Cardiac muscle cell (in vitro differentiated cells and primary cell): Measurements from ENCODE around the gene STAM. TPM values are rescaled to one million over a fixed set of nuclear protein-coding genes. Genes with fewer than 3 reads are reported as not detected.

ENCODE experiments used
- DNase-seq, 2 donors: peaks; one replicate each; pipeline versions ENCODE4 v3.0.0 to v3.0.0-alpha.2; 2010 to 2017; ENCODE audit warnings: low read depth in 1 of 2, low spot score in 1 of 2
- H3K27ac ChIP-seq: fragments of 200-600 bp; sonication (generic); 2 replicates; pipeline ENCODE4 v1.5.1; 2016
- H3K27me3 ChIP-seq: fragments of 200-600 bp; sonication (generic); 2 replicates; pipeline ENCODE4 v1.6.0; 2016; ENCODE audit warnings: control low read depth
- H3K36me3 ChIP-seq: fragments of 200-600 bp; sonication (generic); 2 replicates; pipeline ENCODE4 v1.5.1; 2016; ENCODE audit warnings: control low read depth
- H3K4me1 ChIP-seq: fragments of 200-600 bp; sonication (generic); 2 replicates; pipeline ENCODE4 v1.8.1; 2017; ENCODE audit warnings: low read depth, mild to moderate bottlenecking, mixed run types
- H3K4me3 ChIP-seq: fragments of 200-600 bp; sonication (generic); 2 replicates; pipeline ENCODE4 v1.5.1; 2016; ENCODE audit warnings: mild to moderate bottlenecking
- H3K9me3 ChIP-seq: fragments of 200-600 bp; sonication (generic); 2 replicates; pipeline ENCODE4 v1.5.1; 2017; ENCODE audit warnings: low read depth, mild to moderate bottlenecking, control low read depth
- CTCF ChIP-seq: IDR thresholded peaks from 2 replicates; pipeline ENCODE4 v1.5.1; 2012; ENCODE audit warnings: low read depth, mild to moderate bottlenecking, low read length
- polyA plus RNA-seq: library from polyadenylated mRNA; unstranded; fragments of >200 nt; fragmentation: Nextera tagmentation; extraction: Ambion mirVana; gene quantifications from 2 replicates; pipeline ENCODE4 v1.2.1, GENCODE V29; 2016
- total RNA-seq: library from RNA; depleted of rRNA; stranded (reverse); fragments of >200 nt; gene quantifications from 2 replicates; pipeline ENCODE4 v1.2.3, GENCODE V29; 2016

The STAM gene
- total and polyA plus RNA-seq, 2 experiments from 2014 or later: 22.7 to 27.6 TPM

DNA sequence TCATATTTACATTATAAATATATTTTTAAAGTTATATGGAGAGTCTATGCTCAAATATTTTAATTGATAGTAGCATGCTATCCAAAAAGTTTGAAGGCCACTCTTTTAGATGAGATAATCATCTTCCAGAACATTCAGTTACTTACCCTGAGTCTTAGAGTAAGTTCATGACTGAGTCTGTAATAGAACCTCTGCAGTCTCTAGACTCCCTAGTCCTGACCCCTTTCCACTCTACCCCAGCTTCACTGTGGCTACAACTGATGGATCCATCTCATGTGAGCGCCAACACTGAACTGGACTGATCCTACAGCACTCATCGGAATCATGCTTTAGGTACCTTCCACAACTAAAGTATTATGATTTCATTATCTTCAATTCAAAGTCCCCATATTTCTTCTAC lies 36.9 kb upstream of the STAM start:
- Histone ChIP-seq H3K27me3 (no peaks in the 10 kb centered on the region), H3K4me3 (no peak overlapping the region), H3K27ac (no peak overlapping the region), H3K36me3 (peaks cover 9% of the 10 kb centered on the region), H3K4me1 (no peaks in the 10 kb centered on the region), H3K9me3 (no peaks in the 10 kb centered on the region)
- no peak for DNase-seq
- no peak for TF ChIP-seq CTCF

GRCh38 chr10:17607603-17608332 lies 36.2 kb upstream of the STAM start:
- H3K27me3 ChIP-seq: no peaks in the 10 kb centered on the region
- no peaks in the 10 kb centered on the region for H3K4me1 ChIP-seq
- H3K36me3 ChIP-seq: peaks cover 9% of the 10 kb centered on the region
- H3K9me3 ChIP-seq: no peaks in the 10 kb centered on the region
- H3K4me3 ChIP-seq: no peak overlapping the region
- H3K27ac ChIP-seq: no peak overlapping the region
- peak; percentile 63 to 70 for DNase-seq
- peak; percentile 76 for TF ChIP-seq CTCF

GRCh38 chr10:17609523-17610079 lies 34.4 kb upstream of the STAM start:
- no peak for TF ChIP-seq CTCF
- Histone ChIP-seq H3K36me3 (no peaks in the 10 kb centered on the region), H3K4me1 (no peaks in the 10 kb centered on the region), H3K27me3 (no peaks in the 10 kb centered on the region), H3K9me3 (no peaks in the 10 kb centered on the region), H3K4me3 (no peak overlapping the region), H3K27ac (no peak overlapping the region)
- DNase-seq: no peak

GRCh38 chr10:17616403-17617030 lies 27.4 kb upstream of the STAM start:
- peak overlapping the region; percentile 100 for H3K27ac ChIP-seq
- H3K27me3 ChIP-seq: no peaks in the 10 kb centered on the region
- peak overlapping the region; percentile 95 for H3K4me3 ChIP-seq
- peak; percentile 74 to 97 for DNase-seq
- TF ChIP-seq CTCF: no peak
- peaks cover 7% of the 10 kb centered on the region for H3K4me1 ChIP-seq
- H3K36me3 ChIP-seq: peaks cover 7% of the 10 kb centered on the region
- H3K9me3 ChIP-seq: no peaks in the 10 kb centered on the region

GRCh38 chr10:17617031-17617911 lies 26.7 kb upstream of the STAM start, which contains the start of gene HACD1:
Gene HACD1, minus strand, starts transcription at chr10:17617374. Its CDS starts 35 bp downstream, at chr10:17617339.
- Histone ChIP-seq H3K4me1 (peaks cover 7% of the 10 kb centered on the region), H3K4me3 (peak within 1 kb of the TSS; percentile 95), H3K27me3 (no peaks in the 10 kb centered on the region), H3K9me3 (no peaks in the 10 kb centered on the region), H3K27ac (peak within 1 kb of the TSS; percentile 100), H3K36me3 (peaks cover 7% of the 10 kb centered on the region)
- peak; percentile 23 for TF ChIP-seq CTCF
- DNase-seq: peak; percentile 65 to 92
